ENCODE measurements around the gene CTAGE6. TPM values are rescaled to one million over a fixed set of nuclear protein-coding genes. Genes with fewer than 3 reads are reported as not detected.
A peak's percentile ranks its signal among the peaks of the same experiment; 100 is the strongest.
"Not testable (repeated sequence)": the region's sequence is repeated elsewhere in the genome, so short reads cannot be mapped to it uniquely, and the experiment has no call there.

Gene CTAGE6
- total RNA-seq, 2 donors from 2014 or later, result 0.26 TPM; not detected in 1

- intact Hi-C loops (cut with DNase I); H3K4me1 ChIP-seq; ATAC-seq; DNase-seq; H3K27ac ChIP-seq; H3K36me3 ChIP-seq (replicated peaks in 1 of 2; ENCODE audit: insufficient read depth in 1 of 2, low read depth in 2 of 2); H3K27me3 ChIP-seq; H3K9me3 ChIP-seq; H3K4me3 ChIP-seq: not testable (repeated sequence)
- no CpG with 5 or more reads among the region's 1 CpG for WGBS, 2 donors
Observed at GRCh38 chr7:143763065-143763464, 5.6 kb upstream of the CTAGE6 start.

GRCh38 chr7:143745340-143745739 lies 12.2 kb downstream of the CTAGE6 start:
- H3K4me1 ChIP-seq; DNase-seq; H3K27ac ChIP-seq; intact Hi-C loops (cut with DNase I); H3K27me3 ChIP-seq; H3K9me3 ChIP-seq; H3K36me3 ChIP-seq (replicated peaks in 1 of 2; ENCODE audit: insufficient read depth in 1 of 2, low read depth in 2 of 2); H3K4me3 ChIP-seq; ATAC-seq: not testable (repeated sequence)
- 69% methylated on average over 2 of the region's 4 CpGs; no CpG with 5 or more reads in 1 of the 2 donors for WGBS, 2 donors

GRCh38 chr7:143737037-143737819 lies 20.3 kb downstream of the CTAGE6 start:
- DNase-seq; H3K4me1 ChIP-seq; H3K4me3 ChIP-seq; intact Hi-C loops (cut with DNase I); H3K27me3 ChIP-seq; H3K9me3 ChIP-seq; H3K36me3 ChIP-seq (replicated peaks in 1 of 2; ENCODE audit: insufficient read depth in 1 of 2, low read depth in 2 of 2); H3K27ac ChIP-seq: not testable (repeated sequence)
- WGBS, 2 donors, result 14 to 16% methylated on average over 5 of the region's 5 CpGs
- peak; percentile 11 to 72 (median 47) for TF ChIP-seq CTCF (IDR thresholded peaks at IDR 0.05)
- ATAC-seq, result peak; percentile 71

GRCh38 chr7:143735962-143736361 lies 21.5 kb downstream of the CTAGE6 start:
- Histone ChIP-seq H3K27me3 (no peaks in the 10 kb centered on the region), H3K4me3 (no peak overlapping the region), H3K9me3 (no peaks in the 10 kb centered on the region), H3K27ac (no peak overlapping the region), H3K4me1 (no peaks in the 10 kb centered on the region), H3K36me3 (replicated peaks in 1 of 2; ENCODE audit: insufficient read depth in 1 of 2, low read depth in 2 of 2) (no peaks in the 10 kb centered on the region)
- WGBS, 2 donors, result 72% methylated on average over 4 of the region's 4 CpGs
- ATAC-seq (no peak), DNase-seq (no peak)
- TF ChIP-seq POLR2A (IDR thresholded peaks at IDR 0.05) (no peak), CTCF (IDR thresholded peaks at IDR 0.05) (no peak)
- intact Hi-C loops (cut with DNase I), result no loop called here

- Histone ChIP-seq H3K36me3 (replicated peaks in 1 of 2; ENCODE audit: insufficient read depth in 1 of 2, low read depth in 2 of 2) (no peaks in the 10 kb centered on the region), H3K4me1 (no peaks in the 10 kb centered on the region), H3K4me3 (no peak overlapping the region), H3K27ac (no peak overlapping the region), H3K9me3 (no peaks in the 10 kb centered on the region), H3K27me3 (no peaks in the 10 kb centered on the region)
- 75 to 80% methylated on average over 5 of the region's 5 CpGs for WGBS, 2 donors
- intact Hi-C loops (cut with DNase I), result no loop called here
- TF ChIP-seq POLR2A (IDR thresholded peaks at IDR 0.05) (no peak), CTCF (IDR thresholded peaks at IDR 0.05) (no peak)
- ATAC-seq (no peak), DNase-seq (no peak)
Observed at GRCh38 chr7:143733876-143734275, 23.6 kb downstream of the CTAGE6 start.

GRCh38 chr7:143728333-143728862 lies 29.1 kb downstream of the CTAGE6 start:
- no peak for ATAC-seq
- Histone ChIP-seq H3K4me1 (no peaks in the 10 kb centered on the region), H3K27ac (no peak overlapping the region), H3K4me3 (no peak overlapping the region), H3K9me3 (no peaks in the 10 kb centered on the region), H3K27me3 (no peaks in the 10 kb centered on the region), H3K36me3 (replicated peaks in 1 of 2; ENCODE audit: insufficient read depth in 1 of 2, low read depth in 2 of 2) (no peaks in the 10 kb centered on the region)
- DNase-seq, result no peak
- TF ChIP-seq CTCF (IDR thresholded peaks at IDR 0.05) (no peak), POLR2A (IDR thresholded peaks at IDR 0.05) (no peak)
- WGBS, 2 donors, result 73 to 91% methylated on average over 3 of the region's 3 CpGs
- intact Hi-C loops (cut with DNase I), result no loop called here

- H3K4me1 ChIP-seq; H3K27me3 ChIP-seq; H3K27ac ChIP-seq; H3K4me3 ChIP-seq; intact Hi-C loops (cut with DNase I); H3K9me3 ChIP-seq; H3K36me3 ChIP-seq (replicated peaks in 1 of 2; ENCODE audit: insufficient read depth in 1 of 2, low read depth in 2 of 2); DNase-seq: not testable (repeated sequence)
- no CpG with 5 or more reads among the region's 7 CpGs for WGBS, 2 donors
- peak; percentile 52 for ATAC-seq
Observed at GRCh38 chr7:143727561-143727960, 29.9 kb downstream of the CTAGE6 start.

GRCh38 chr7:143726143-143726542 lies 31.4 kb downstream of the CTAGE6 start:
- intact Hi-C loops (cut with DNase I); H3K27me3 ChIP-seq; H3K27ac ChIP-seq; DNase-seq; H3K9me3 ChIP-seq; H3K4me3 ChIP-seq; H3K4me1 ChIP-seq; H3K36me3 ChIP-seq (replicated peaks in 1 of 2; ENCODE audit: insufficient read depth in 1 of 2, low read depth in 2 of 2): not testable (repeated sequence)
- 80% methylated on average over 1 of the region's 6 CpGs; no CpG with 5 or more reads in 1 of the 2 donors for WGBS, 2 donors
- ATAC-seq, result peak; percentile 33

Measured in body of pancreas (tissue), 4 donors.